GM12874 (cell line): Measurements from ENCODE around the gene WDR62.

ENCODE experiments used
- TF ChIP-seq, protein P1 (sequence below): IDR thresholded peaks from 2 replicates; pipeline ENCODE4 v1.5.1; 2011; ENCODE audit warnings: low read depth, mild to moderate bottlenecking, control low read depth, low read length, moderate library complexity; ENCODE audit not compliant: insufficient read depth

Gene WDR62

DNA sequence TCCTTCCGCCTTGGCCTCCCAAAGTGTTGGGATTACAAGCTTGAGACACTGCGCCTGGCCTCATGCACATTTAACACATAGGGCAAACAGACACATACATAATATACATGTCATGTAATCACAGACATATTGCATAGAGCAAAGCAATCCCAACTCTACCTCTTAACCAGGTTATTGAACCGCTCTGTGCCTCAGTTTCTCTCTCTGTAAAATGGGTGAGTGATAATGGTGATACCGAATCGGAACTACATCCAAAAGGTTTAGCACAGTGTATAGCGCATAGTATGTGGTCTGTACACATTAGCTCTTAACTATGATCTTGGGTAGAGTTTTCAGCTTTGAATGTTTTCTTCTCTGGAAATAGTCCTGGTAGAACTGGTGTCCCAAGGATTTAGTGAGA lies 89.9 kb downstream of the WDR62 start:
- TF ChIP-seq, protein P1, sequence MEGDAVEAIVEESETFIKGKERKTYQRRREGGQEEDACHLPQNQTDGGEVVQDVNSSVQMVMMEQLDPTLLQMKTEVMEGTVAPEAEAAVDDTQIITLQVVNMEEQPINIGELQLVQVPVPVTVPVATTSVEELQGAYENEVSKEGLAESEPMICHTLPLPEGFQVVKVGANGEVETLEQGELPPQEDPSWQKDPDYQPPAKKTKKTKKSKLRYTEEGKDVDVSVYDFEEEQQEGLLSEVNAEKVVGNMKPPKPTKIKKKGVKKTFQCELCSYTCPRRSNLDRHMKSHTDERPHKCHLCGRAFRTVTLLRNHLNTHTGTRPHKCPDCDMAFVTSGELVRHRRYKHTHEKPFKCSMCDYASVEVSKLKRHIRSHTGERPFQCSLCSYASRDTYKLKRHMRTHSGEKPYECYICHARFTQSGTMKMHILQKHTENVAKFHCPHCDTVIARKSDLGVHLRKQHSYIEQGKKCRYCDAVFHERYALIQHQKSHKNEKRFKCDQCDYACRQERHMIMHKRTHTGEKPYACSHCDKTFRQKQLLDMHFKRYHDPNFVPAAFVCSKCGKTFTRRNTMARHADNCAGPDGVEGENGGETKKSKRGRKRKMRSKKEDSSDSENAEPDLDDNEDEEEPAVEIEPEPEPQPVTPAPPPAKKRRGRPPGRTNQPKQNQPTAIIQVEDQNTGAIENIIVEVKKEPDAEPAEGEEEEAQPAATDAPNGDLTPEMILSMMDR = no peak

GRCh38 chr19:36149673-36150406 lies 95.1 kb downstream of the WDR62 start:
- TF ChIP-seq, protein P1 = no peak

- TF ChIP-seq, protein P1 = no peak
These were observed 95.9 kb downstream of the WDR62 start for GRCh38 chr19:36150586-36150985.

- TF ChIP-seq, protein P1 = no peak
These were observed 96.7 kb downstream of the WDR62 start for GRCh38 chr19:36151144-36152018.

- TF ChIP-seq, protein P1 = no peak
These were observed 97.3 kb downstream of the WDR62 start for GRCh38 chr19:36152019-36152351.

- TF ChIP-seq, protein P1 = no peak
These were observed 97.8 kb downstream of the WDR62 start, which contains the start of gene COX7A1 for GRCh38 chr19:36152352-36153091. Gene COX7A1 (minus strand): TSS chr19:36152447. CDS start chr19:36152407, 40 bp downstream.

GRCh38 chr19:36153126-36153525 lies 98.4 kb downstream of the WDR62 start:
- TF ChIP-seq, protein P1 = no peak
